ENCODE measurements around the gene PTGES3.

DNA sequence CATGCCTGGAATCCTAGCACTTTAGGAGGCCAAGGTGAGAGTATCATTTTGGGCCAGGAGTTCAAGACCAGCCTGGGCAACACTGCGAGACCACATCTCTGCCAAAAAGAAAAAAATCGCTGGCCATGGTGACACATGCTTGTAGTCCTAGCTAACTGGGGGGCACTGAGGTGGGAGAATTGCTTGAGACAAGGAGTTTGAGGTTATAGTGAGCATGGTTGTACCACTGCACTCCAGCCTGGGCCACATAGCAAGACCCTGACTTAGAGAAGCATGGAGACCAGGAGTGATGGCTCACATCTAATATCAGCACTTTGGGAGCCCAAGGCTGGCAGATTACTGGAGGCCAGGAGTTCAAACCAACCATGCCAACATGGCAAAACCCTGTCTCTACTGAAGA, 9.2 kb downstream of the PTGES3 start:
- TF ChIP-seq, protein P1, sequence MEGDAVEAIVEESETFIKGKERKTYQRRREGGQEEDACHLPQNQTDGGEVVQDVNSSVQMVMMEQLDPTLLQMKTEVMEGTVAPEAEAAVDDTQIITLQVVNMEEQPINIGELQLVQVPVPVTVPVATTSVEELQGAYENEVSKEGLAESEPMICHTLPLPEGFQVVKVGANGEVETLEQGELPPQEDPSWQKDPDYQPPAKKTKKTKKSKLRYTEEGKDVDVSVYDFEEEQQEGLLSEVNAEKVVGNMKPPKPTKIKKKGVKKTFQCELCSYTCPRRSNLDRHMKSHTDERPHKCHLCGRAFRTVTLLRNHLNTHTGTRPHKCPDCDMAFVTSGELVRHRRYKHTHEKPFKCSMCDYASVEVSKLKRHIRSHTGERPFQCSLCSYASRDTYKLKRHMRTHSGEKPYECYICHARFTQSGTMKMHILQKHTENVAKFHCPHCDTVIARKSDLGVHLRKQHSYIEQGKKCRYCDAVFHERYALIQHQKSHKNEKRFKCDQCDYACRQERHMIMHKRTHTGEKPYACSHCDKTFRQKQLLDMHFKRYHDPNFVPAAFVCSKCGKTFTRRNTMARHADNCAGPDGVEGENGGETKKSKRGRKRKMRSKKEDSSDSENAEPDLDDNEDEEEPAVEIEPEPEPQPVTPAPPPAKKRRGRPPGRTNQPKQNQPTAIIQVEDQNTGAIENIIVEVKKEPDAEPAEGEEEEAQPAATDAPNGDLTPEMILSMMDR (IDR thresholded peaks at IDR 0.05), result no peak
- no peak for TF ChIP-seq POLR2A (IDR thresholded peaks at IDR 0.05)

Measured in lower leg skin (tissue), 3 donors.